Epithelial cell of esophagus (primary cell): ENCODE measurements around the gene PCSK4.
A peak's percentile ranks its signal among the peaks of the same experiment; 100 is the strongest.

Experiments used
- DNase-seq: peaks from one replicate; pipeline ENCODE4 v3.0.0; 2010; ENCODE audit warnings: low read depth
- H3K4me3 ChIP-seq: 2 replicates; pipeline ENCODE4 v1.5.1; 2011; ENCODE audit warnings: mild to moderate bottlenecking, low read length, control low read depth
- TF ChIP-seq, protein P1 (sequence below): IDR thresholded peaks from 2 replicates; pipeline ENCODE4 v1.5.1; 2011; ENCODE audit warnings: low read depth, mild to moderate bottlenecking, low read length, control low read depth, inconsistent platforms; ENCODE audit not compliant: insufficient read depth; ENCODE audit errors: missing control alignments

The PCSK4 gene

DNA sequence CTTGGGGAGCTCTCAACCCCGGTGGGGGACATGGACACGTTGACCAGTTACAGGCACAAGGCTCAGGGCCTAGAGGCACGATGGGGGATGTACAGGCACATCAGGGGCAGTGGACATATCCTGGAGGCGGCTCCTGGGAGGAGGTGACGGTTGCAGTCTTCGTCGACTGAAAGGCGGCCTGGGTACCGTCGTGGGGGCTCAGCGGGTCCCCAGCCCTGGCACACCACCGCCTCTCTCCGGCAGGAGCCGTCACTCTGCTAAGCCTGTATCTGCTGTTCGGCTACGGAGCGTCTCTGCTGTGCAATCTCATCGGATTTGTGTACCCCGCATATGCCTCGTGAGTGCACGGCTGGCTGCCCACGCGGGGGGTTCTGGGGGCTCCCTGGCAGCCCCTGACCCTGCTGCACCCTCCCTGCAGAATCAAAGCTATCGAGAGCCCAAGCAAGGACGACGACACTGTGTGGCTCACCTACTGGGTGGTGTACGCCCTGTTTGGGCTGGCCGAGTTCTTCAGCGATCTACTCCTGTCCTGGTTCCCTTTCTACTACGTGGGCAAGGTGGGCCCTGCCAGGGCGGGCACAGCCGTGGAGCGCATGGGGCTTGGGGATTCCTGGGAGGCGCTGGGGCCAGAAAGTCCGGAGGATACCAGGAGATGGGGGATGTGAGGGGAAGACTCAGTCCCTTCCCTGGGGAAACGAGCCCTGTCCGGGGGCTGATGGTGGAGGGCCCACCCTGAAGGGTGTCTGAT lies 5.1 kb upstream of the PCSK4 start:
- DNase-seq: no peak
- TF ChIP-seq, protein P1, sequence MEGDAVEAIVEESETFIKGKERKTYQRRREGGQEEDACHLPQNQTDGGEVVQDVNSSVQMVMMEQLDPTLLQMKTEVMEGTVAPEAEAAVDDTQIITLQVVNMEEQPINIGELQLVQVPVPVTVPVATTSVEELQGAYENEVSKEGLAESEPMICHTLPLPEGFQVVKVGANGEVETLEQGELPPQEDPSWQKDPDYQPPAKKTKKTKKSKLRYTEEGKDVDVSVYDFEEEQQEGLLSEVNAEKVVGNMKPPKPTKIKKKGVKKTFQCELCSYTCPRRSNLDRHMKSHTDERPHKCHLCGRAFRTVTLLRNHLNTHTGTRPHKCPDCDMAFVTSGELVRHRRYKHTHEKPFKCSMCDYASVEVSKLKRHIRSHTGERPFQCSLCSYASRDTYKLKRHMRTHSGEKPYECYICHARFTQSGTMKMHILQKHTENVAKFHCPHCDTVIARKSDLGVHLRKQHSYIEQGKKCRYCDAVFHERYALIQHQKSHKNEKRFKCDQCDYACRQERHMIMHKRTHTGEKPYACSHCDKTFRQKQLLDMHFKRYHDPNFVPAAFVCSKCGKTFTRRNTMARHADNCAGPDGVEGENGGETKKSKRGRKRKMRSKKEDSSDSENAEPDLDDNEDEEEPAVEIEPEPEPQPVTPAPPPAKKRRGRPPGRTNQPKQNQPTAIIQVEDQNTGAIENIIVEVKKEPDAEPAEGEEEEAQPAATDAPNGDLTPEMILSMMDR: no peak
- H3K4me3 ChIP-seq: no peak overlapping the region

DNA sequence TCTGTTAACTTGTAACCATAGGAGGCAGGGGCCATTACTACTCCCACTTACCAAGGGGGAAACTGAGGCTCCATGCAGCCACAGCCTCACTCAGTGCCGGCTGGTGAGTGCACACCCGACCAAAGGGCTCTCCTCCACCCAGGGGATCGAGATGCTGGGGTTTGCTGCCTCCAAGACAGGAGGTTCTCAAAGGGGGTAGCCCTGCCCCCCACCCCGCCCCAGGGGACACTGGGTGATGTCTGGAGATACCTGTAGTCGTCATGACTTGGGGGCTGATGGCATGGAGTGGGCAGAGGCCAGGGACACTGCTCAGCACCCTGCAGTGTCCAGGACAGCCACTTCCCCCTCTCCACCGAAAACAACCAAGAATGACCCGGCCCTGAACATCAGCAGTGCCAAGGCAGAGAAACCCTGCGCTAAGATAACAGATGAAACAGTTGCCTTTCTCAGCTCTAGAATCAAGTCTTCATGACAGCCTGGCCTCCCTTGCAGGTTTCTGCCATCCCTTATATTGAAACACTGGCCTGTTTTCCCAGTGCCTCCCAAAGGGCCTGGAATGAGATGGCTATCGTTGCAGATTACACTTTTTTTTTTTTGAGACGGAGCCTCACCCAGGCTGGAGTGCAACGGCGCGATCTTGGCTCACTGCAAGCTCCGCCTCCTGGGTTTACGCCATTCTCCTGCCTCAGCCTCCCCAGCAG lies 4.1 kb upstream of the PCSK4 start:
- TF ChIP-seq, protein P1: no peak
- DNase-seq: no peak
- H3K4me3 ChIP-seq: no peak overlapping the region

DNA sequence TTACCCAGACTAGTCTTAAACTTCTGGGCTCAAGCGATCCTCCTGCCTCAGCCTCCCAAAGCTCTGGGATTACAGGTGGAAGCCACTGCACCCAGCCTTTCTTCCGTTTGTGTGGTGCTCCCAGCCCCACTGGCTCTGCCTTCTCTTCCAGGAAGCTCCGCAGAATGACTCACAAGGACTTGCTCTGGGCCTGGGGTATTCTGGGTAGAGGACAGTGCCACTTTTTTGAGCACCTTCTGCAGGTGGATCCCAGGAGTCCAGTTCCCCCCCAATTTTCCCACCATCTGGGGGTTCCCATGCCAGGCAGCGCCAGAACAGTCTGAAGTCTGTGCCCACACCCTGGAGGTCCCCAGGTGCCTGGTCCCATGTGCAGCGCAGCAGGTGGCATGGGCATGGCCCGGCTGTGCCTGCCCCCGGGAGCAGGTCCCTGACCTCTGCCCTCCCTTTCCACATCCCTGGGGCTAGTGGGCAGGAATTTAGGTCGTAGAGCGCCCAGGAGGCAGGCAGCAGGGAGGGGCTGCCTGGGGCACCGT lies 2.4 kb upstream of the PCSK4 start:
- H3K4me3 ChIP-seq: no peak overlapping the region
- TF ChIP-seq, protein P1: no peak
- peak; percentile 66 for DNase-seq

- peak overlapping the region; percentile 55 for H3K4me3 ChIP-seq
- DNase-seq: no peak
- TF ChIP-seq, protein P1: no peak
Measured at GRCh38 chr19:1491849-1492170, 1.7 kb upstream of the PCSK4 start.

DNA sequence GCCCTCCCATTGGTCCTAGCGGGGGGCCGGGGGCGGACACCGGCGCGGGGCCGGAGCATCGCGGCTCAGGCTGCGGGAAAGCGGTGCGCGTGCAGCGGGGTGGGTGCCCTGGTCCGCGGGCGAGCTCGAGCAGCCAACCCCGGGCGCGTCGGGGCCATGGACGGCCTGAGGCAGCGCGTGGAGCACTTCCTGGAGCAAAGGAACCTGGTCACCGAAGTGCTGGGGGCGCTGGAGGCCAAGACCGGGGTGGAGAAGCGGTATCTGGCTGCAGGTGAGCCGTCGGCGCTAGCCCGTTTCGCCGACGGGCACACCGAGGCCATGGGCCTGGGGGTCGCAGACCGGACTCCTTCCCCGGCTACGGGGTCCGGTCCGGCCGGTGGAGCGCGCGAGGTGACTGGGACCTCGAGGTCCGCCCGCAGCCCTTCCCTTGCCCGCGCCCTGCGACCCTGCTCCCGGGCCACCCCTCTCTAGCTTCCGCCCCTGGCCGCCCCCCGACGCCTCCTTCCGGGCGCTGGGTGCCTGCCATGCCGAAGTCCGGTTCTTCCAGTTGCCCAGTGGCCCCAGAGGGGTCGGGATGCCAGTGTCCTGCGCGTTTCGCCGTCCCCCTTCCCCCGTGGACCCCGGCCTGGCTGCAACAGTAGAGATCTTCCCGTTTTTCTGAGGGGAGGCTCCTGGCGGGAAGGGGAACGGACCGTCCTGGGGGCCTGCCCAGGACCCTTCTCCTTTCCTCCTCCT lies 1.1 kb upstream of the PCSK4 start, which contains the start of gene REEP6:
REEP6 (plus strand) TSS at position 68 of the 735 bp plus-strand sequence; CDS start at position 157, 89 bp downstream.
- peak within 1 kb of the TSS; percentile 67 for H3K4me3 ChIP-seq
- DNase-seq: no peak
- TF ChIP-seq, protein P1: no peak

- TF ChIP-seq, protein P1: no peak
- peak overlapping the region; percentile 67 for H3K4me3 ChIP-seq
- no peak for DNase-seq
Measured at GRCh38 chr19:1489463-1490310, 463 bp downstream of the PCSK4 start.
